Measurements from ENCODE around the gene ACOT13.
"Not testable (repeated sequence)": the region's sequence is repeated elsewhere in the genome, so short reads cannot be mapped to it uniquely, and the experiment has no call there.

The ACOT13 gene

DNA sequence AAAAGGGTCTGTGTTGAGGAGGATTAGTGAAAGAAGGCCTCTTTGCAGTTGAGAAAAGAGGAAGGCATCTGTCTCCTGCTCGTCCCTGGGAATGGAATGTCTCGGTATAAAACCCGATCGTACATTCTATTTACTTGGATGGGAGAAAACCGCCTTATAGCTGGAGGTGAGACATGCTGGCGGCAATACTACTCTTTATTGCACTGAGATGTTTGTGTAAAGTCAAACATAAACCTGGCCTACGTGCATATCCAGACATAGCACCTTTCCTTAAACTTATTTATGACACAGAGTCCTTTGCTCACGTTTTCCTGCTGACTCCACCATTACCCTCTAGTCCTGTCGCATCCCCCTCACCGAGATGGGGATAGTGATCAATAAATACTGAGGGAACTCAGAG lies 4.6 kb upstream of the ACOT13 start:
- DNase-seq (ENCODE audit: low read depth) = no peak

DNA sequence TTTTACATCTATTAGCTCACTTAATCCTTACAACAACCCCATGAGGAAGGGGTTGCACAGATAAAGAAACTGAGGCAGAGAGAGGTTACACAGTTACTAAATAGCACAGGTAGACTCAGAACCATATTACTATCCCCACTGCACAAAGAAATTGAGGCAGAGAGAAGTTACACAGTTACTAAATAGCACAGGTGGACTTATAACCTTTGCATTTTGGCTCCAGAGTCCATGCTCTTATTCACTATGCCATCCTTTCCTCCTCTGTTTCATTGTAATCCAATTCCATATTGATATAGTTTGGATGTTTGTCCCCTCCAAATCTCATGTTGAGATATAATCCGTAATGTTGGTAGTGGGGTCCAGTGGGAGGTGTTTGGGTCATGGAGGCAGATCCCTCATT lies 3.7 kb upstream of the ACOT13 start:
- no peak for DNase-seq (ENCODE audit: low read depth)

DNA sequence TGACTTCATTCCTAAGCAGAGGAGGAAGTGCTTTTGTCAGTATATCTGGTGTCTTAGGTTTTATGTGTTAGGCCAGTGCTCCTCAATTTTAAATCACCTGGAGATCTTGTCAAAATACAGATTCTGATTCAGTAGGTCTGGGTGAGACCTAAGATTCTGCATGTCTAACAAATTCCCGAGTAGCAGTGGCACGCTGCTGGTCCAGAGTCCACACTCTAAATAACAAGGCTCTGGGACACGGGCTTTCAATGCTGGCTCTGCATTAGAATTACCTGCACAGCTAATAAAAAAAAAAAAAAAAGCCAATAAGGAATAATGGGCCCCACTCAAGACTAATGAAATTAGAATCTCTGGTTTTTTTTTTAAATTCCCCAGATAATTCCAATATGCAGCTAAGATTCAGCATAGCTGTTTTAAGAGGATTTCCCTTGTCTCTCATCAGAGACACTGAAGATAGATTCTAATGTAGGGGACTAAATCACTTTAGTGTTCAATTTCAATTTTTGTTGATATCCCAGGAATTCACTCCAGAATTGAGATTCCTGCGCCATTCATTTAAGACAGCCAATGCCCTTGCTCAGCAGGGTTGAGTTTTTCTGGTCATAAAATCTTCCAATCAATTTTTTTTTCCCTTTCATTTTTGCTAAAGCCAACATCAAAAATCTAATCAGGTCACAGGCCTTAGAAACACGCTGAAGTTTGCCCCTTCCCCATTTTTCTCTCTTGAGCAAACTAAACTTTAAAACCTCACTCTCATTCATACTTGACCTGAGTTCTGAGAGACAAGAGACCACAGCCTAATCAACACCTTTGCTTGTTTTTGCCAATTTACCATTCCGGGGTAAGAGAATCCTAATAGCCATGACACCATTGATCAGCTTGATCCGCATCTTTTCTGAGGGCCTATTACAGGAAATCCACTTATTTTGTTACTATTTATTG lies 2.6 kb upstream of the ACOT13 start:
- no peak for DNase-seq (ENCODE audit: low read depth)

DNA sequence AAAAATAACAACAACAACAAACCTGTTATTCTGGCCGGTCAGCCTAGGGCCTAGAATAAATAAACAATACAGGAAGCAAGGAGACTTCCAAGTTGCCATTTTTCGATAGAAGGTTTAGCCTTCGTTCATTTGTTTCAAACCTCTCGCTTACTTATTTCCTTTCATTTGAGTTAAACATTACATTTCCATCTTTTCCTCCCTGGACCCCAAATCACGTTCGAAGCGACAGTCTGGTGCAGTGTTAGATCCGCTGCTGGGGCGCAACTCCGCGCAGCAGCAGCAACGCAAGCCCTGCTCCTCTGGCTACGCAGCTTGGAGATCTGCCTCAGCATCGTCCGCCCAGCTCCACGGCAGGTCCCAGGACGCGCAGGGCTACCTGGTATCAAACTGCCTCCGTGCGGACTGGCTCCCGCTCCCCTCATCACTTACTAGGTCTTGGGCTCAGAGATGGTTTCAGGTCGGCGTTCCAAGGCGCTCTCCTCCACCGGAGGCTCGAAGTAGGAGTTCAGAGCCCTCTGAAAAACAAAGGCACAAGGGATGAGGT lies 708 bp upstream of the ACOT13 start:
- no peak for DNase-seq (ENCODE audit: low read depth)

DNA sequence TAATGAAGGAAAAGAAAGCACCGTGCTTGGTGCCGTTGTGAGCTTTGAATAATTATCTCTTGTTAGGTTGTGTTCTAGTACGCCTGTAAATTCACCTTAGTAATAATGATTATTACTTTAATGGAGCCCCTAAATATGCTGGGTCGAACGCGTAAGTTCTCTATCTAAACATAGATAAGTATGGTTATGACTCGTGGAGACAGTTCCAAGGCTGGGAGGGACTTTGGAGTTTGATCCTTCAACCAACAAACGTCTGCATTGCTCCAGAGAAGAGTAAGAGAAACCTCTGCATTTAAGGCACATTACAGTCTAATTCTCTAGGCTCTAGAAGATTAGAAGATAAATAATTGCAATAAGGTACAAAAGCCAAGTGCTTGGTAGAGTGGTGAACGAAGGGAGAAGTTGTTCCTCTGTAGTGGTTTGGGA lies 514 bp downstream of the ACOT13 start:
- DNase-seq (ENCODE audit: low read depth) = no peak

DNA sequence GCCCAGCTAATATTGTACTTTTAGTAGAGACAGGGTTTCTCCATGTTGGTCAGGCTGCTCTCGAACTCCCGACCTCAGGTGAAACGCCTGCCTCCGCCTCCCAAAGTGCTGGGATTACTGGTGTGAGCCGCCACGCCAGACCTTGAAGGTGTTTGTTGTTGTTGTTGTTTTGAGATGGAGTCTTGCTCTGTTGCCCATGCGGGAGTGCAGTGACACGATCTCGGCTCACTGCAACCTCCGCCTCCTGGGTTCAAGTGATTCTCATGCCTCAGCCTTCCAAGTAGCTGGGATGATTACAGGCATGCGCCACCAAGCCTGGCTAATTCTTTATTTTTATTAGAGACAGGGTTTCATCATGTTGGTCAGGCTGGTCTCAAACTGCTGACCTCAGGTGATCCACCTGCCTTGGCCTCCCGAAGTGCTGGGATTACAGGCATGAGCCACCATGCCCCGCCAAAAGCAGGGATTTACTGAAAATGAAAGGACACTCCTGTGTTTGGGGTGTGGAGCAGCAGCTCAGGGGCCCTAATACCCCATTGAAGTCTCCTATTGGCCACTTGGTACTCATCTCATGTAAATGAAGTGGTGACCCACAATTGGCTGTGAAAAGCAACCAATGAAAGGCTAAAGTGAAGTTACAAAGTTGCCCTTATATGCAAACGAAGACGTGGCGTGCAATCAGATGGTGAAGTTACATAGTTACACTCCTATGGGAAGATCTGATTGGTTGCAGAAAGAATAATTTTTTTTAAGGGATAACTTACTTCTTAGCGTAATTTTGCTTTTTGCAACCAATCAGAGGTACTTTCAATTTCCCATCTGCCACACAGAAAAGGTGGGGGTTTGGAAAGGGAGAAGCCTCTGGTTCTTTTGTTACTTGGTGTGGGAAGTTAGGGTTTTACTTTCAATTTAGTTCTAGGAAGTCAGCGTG lies 1.5 kb downstream of the ACOT13 start:
- DNase-seq (ENCODE audit: low read depth) = not testable (repeated sequence)

DNA sequence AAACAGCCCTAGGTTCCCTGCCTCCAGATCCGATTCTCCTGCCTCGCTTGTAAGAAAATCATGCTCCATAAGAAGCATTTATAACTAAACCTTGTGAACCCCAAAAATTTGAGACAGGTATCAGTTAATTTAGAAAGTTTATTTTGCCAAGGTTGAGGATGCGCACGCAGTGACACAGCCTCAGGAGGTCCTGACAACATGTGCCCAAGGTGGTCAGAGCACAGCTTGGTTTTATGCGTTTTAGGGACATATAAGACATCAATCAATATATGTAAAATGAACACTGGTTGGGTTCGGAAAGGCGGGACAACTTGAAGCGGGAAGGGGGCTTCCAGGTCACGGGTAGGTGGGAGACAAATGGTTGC lies 2.1 kb downstream of the ACOT13 start:
- no peak for DNase-seq (ENCODE audit: low read depth)

DNA sequence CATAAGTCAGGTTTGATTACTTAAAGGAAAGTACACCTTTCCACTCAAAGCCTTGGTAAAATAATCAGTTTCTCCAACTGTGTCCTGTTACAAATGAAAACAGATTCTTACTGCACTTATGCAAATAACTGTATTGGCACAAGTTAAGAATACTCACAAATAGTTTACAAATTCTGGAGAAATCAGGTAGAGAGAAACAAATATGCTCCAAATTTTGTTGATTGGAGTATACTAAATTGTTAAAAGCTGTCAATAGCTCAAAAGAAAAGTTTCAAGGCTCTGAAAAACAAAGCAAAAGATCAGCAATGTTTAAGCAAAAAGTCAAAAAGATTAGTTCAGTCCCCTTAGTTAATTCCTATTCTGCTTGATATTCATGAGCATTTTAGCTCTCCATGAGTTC lies 3.6 kb downstream of the ACOT13 start:
- not testable (repeated sequence) for DNase-seq (ENCODE audit: low read depth)

DNA sequence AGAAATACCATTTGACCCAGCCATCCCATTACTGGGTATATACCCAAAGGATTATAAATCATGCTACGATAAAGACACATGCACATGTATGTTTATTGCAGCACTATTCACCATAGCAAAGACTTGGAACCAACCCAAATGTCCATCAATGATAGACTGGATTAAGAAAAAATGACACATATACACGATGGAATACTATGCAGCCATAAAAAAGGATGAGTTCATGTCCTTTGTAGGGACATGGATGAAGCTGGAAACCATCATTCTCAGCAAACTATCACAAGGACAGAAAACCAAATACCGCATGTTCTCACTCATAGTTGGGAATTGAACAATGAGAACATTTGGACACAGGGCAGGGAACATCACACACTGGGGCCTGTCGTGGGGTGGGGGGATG lies 4.2 kb downstream of the ACOT13 start:
- DNase-seq (ENCODE audit: low read depth) = not testable (repeated sequence)

DNA sequence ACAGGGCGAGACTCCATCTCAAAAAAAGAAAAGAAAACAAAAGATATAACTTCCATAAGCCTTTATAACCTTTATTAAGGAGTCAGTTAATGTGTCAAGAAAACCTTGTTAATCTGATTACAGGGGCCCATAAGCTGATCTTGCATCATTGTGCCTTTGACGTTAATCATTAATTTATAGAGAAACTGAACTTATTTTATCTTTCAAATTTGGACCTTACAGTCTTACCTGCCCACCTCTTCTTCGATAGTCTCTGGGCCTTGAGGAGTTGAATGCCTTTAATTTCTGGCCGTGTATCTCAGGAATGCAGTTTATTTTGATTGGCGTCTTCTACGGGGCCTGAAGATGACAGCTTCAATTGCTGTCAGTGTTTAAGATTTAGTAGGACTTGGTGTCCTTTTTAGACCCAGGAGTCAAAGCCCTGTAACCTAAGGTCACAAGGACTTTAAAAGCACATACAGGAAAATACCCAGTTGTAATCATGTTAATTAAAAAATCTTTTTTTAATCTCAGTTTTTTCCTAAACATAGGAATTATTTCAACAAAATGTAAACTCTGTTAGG lies 5.8 kb downstream of the ACOT13 start:
- no peak for DNase-seq (ENCODE audit: low read depth)

DNA sequence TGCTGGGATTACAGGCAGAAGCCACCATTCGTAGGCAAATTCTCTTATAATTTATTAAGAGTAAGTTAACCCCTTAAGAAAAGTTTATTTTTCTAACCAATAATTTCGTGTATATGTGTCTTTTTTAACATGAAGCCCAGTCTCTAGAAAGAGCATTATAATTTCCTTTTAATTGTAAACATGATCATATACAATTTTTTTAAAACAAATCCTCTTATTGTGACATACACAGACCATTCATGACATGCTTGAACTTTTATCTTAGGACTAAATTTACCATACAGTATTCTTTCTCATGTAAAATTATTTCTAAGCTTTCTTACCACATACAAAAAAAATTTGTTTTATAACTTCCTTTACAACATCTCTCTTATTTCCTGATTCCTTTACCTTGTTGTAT lies 6.7 kb downstream of the ACOT13 start:
- no peak for DNase-seq (ENCODE audit: low read depth)

DNA sequence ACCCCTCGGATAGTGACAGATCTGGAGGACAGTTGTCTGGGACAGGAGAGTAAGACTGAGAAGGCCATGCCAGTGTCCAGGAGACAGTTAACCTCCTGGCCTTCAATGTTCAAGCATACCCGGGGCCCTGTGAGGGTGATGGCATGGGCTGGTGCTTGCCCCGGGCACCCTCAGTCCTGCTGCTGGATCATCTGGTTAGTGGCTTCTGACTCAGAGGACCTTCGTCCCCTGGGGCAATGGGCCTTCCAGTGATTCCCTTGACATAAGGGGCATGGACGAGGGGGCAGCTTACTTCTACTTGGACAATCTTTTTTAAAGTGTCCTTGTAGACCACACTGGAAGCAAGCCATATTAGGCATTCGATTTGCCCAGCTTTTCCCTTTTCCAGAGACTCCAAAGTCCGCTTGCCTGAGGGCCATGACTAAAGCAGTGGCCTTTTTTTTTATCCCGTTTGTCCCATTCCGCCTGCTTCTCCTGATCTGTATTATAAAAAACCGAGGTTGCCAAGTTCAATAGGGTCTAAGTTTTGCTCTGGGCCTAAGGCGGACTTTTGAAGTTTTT lies 12.0 kb downstream of the ACOT13 start:
- DNase-seq (ENCODE audit: low read depth) = not testable (repeated sequence)

DNA sequence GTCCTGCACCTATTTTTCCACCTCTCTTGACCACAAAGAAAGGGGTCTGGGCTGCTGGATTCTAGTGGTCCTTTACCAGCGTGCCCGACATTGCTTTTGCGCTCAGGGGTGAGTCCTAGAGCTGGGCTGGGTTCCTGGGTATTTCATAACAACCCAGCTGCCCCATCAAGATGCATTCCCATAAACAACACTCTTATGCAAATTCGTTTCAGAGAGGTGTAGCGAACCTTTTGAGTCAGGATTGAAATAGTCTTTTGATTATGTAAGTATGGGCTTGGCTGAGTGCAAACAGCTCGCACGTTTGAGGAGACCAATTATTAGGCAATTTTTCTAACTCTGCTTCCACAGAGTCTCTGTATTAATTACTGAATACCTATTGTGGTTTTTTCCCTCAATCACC lies 13.7 kb downstream of the ACOT13 start:
- DNase-seq (ENCODE audit: low read depth) = no peak

DNA sequence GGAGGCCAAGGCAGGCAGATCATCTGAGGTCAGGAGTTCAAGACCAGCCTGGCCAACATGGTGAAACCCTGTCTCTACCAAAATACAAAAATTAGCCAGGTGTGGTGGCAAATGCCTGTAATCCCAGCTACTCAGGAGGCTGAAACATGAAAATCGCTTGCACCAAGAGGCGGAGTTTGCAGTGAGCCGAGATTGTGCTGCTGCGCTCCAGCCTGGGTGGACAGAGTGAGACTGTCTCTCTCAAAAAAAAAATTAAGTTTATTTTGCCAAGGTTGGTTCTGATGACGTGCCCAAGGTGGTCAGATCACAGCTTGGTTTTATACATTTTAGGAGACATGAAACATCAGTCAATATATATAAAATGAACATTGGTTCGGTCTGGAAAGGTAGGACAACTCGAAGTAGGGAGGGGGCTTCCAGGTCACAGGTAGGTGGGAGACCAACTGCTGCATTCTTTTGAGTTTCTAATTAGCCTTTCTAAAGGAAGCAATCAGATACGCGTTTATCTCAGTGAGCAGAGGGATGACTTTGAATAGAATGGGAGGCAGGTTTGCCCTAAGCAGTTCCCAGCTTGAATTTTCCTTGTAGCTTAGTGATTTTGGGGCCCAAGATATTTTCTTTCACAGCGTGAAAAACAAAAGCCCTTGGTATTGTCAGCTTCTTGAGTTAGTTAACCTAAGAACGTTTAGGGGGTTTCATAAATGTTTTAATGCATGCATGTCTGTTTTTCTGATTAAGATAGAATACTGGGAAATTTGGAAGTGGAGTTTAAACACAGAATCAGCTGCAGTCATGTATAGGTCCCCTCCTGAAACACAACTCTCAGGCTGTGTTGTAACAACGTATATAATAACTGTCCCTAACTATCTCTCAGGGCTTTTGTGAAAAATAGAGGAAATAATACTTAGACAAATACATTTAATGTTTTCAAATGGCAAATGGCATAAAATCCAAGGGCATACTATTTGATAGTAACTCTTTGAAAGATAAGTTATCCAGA lies 16.7 kb downstream of the ACOT13 start:
- no peak for DNase-seq (ENCODE audit: low read depth)

DNA sequence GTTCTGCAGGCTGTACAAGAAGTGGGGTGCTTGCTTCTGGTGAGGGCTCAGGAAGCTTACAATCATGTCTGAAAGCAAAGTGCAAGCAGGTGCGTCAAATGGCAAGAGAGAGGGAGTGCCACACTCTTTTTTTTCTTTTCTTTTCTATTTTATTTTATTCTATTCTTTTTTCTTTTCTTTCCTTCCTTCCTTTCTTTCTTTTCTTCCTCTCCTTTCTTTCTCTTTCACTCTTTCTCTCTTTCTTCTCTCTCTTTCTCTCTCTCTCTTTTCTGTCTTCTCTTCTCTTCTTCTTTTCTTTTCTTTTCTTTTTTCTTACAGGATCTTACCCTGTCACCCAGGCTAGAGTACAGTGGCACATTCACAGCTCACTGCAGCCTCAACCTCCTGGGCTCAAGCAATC lies 19.5 kb downstream of the ACOT13 start:
- DNase-seq (ENCODE audit: low read depth) = no peak

DNA sequence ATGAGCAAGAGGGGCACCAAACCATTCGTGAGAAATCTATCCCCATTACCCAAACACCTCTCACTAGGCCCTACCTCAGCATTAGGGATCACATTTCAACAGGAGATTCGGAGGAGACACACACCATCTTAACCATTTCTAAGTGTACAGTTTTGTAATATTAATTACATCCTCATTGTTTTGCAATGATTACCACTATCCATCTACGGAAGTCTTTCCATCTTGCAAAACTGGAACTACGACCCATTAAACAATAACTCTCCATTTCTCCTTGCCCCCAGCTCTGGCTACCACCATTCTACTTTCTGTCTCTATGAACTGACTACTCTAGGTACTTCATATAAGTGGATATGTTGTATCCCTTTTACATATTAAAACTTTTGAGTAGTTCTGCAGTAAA lies 20.1 kb downstream of the ACOT13 start:
- no peak for DNase-seq (ENCODE audit: low read depth)

DNA sequence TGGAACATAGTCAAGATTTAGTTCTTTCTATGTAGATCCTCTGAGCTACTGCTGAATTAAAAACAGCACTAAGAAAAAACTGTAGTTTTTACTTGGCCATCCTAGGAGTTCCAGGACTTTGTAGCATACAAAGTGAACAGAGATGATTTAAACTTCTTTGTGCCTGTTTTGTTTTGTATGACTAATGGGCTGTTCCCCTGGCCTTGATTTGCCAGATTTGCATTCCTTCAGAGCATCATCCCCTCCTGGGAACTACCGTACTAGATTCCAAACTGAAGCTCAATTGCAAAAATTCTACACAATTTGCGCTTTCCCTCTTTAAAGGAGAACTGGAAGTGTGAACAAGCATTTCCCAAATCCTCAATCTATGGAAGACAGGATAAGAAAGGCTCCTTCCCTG lies 23.1 kb downstream of the ACOT13 start:
- no peak for DNase-seq (ENCODE audit: low read depth)

DNA sequence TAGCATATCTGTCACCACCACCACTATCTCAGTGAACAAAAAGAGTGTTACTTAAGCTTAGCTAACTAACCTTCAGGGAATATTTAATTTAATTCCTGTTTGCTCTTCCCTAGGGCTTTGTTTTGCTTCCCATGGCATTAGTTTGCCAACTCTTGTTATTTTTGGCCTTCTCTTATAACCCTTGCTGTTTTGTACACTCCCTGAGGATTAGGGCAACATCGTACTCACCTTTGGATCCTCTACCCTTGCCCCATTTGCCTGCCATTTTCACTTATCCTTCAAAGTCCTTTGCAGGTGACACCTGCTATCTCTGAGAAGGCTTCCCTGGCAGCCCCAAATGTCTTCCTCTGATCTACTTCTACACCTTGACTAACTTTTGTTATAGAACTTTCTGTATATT lies 23.7 kb downstream of the ACOT13 start:
- DNase-seq (ENCODE audit: low read depth) = no peak

DNA sequence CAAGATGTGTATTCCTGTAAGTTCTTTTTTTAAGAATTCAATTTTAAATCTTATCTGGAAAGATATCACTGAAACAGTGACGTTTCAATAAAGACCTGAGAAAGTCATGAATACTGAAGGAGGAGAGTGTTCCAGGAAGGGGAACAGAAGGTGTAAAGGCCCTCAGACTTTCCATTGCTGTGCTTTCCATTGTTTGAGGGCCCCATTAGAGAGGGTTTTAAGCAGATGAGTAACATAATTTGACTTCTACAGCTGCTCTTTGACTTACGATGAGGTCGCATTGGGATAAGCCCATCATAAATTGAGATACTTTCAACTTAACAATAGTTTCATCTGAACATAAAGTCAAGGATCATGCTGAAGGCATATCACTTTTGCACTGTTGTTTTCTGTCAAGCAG lies 24.7 kb downstream of the ACOT13 start:
- no peak for DNase-seq (ENCODE audit: low read depth)

DNA sequence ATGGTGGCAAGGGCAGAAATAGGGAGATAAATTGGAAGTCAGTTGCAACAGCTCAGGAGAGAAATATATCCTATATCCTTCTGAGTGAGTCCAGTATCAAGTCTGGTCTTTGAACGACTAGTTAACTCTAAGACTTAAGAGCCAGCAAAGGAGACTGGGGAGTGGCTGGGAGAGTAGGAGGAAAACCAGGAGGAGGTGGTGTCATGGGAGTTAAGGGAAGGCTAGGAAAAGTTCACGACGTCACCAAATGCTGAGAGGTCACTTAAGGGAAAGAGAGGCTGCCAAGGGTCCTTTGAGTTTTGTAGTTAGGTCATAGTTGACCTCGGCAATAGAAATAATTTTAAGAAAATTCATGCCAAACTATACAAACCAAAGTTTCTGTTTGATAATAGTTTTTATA lies 25.1 kb downstream of the ACOT13 start:
- no peak for DNase-seq (ENCODE audit: low read depth)

DNA sequence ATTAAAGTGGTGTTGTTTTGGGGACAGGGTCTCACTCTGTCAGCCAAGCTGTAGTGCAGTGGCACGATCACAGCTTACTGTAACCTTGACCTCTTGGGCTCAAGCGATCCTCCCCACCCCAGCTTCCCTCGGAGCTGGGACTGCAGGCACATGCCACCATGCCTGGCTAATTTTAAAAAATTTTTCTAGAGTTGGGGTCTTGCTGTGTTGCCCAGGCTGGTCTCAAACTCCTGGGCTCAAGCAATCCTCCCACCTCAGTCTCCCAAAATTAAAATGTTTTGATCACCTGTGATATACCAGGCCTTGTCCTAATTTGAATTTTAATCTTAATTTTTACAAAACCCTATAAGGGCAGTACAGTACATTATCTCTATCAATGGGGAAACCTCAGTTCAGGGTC lies 25.5 kb downstream of the ACOT13 start:
- DNase-seq (ENCODE audit: low read depth) = no peak

Measured in stimulated activated CD8-positive, alpha-beta memory T cell treated with anti-CD3 and anti-CD28 coated beads, Interleukin-15, amount 100 ng/mL, for 1 hour (primary cell).